ACC112 (cell line): Measurements from ENCODE around the gene DELE1.
"Not testable (repeated sequence)": the region's sequence is repeated elsewhere in the genome, so short reads cannot be mapped to it uniquely, and the experiment has no call there.

Source experiments
- H2AFZ ChIP-seq: fragments of 200-600 bp; sonication (generic); one replicate; pipeline ENCODE4 v1.6.0; 2017; ENCODE audit warnings: antibody characterized with exemption, low read length; ENCODE audit not compliant: unreplicated experiment
- H3K27ac ChIP-seq: fragments of 200-600 bp; sonication (generic); 2 replicates; pipeline ENCODE4 v1.5.1; 2014; ENCODE audit warnings: low read depth, mild to moderate bottlenecking, antibody characterized with exemption, low read length, moderate library complexity
- H3K27me3 ChIP-seq: fragments of 200-600 bp; sonication (generic); 2 replicates; pipeline ENCODE4 v1.6.1; 2014; ENCODE audit warnings: mild to moderate bottlenecking, antibody characterized with exemption, low read length, moderate library complexity, mixed read lengths; ENCODE audit not compliant: insufficient read depth
- H3K36me3 ChIP-seq: fragments of 200-600 bp; sonication (generic); 2 replicates; pipeline ENCODE4 v1.6.1; 2016; ENCODE audit warnings: mild to moderate bottlenecking, antibody characterized with exemption, low read length, moderate library complexity, mixed read lengths; ENCODE audit not compliant: insufficient read depth
- H3K4me1 ChIP-seq: fragments of 200-600 bp; sonication (generic); one replicate; pipeline ENCODE4 v1.6.1; 2016; ENCODE audit warnings: low read length, mixed read lengths; ENCODE audit not compliant: insufficient read depth, unreplicated experiment, control insufficient read depth
- H3K4me3 ChIP-seq: fragments of 200-600 bp; sonication (generic); 2 replicates; pipeline ENCODE4 v1.5.1; 2014; ENCODE audit warnings: mild to moderate bottlenecking, low read depth, low read length
- H3K79me2 ChIP-seq: fragments of 200-600 bp; sonication (generic); one replicate; pipeline ENCODE4 v1.6.0; 2016; ENCODE audit warnings: low read length; ENCODE audit not compliant: control insufficient read depth, unreplicated experiment, insufficient read depth

Gene DELE1

DNA sequence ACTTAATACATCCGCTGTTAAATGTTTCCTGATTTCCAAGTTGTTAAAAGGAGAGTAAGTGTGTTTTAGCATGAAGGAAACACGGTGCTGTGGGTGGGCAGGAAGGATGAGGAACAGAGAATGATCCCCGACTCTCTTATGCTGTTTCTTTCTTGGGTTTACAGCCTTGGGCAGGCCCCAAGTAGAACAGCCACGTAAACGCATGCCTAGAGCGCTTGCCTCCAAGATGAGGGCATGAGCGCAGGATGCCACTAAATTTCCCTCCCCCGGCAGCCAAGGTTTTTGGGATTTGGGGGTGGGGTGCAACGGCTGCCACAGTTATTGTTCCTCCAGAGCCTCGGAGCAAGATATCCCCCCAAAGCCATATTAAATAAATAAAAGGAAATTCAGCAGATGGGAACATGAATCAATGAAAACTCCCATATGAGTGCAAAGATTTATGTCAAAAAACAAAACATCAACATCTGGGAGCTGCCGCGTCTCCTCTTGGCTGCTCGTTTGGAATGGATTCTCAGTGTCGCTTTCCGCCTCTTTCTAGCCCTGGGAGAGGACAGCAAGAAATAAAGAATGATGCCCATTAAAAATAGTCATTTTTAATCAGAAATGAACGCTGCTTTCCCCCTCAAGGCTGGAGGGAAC is 10.0 kb upstream of the DELE1 start:
- Histone ChIP-seq H3K27me3 (peaks cover 22% of the 10 kb centered on the region; the same call in 1 of the 2 replicates), H3K27ac (no peak overlapping the region), H2AFZ (peak overlapping the region; percentile 72), H3K4me3 (peak overlapping the region; percentile 65), H3K79me2 (no peaks in the 10 kb centered on the region), H3K4me1 (no peaks in the 10 kb centered on the region), H3K36me3 (no peaks in the 10 kb centered on the region)

DNA sequence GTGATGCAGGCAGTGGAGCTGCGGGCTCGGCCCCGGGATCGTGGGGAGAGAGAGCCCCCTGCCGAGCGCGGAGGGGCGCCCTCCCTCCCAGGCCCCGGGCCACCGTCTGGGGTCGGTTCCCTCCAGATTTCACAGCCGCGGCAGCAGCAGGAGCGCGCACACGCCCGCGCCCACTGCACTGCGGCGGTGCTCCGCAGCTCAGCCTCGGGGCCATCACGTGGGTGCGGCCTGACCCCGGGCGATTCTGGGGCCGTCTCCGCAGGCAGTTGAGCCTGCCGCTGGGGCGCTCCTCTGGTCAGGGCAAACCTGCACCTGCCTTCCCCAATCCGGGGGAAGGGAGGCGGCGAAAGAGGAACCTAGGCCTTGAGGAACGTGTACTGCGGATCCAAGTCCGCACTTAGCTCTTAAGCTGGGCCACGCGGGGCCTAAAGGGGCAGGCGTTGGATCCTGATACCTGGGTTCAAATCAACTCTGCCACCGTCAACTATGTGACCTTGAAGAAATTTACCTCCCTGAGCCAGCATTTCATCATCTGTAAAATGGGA is 9.4 kb upstream of the DELE1 start:
- Histone ChIP-seq H3K27me3 (peaks cover 22% of the 10 kb centered on the region; the same call in 1 of the 2 replicates), H3K27ac (no peak overlapping the region), H3K4me3 (peak overlapping the region; percentile 65), H3K79me2 (no peaks in the 10 kb centered on the region), H3K36me3 (no peaks in the 10 kb centered on the region), H2AFZ (peak overlapping the region; percentile 72), H3K4me1 (no peaks in the 10 kb centered on the region)

DNA sequence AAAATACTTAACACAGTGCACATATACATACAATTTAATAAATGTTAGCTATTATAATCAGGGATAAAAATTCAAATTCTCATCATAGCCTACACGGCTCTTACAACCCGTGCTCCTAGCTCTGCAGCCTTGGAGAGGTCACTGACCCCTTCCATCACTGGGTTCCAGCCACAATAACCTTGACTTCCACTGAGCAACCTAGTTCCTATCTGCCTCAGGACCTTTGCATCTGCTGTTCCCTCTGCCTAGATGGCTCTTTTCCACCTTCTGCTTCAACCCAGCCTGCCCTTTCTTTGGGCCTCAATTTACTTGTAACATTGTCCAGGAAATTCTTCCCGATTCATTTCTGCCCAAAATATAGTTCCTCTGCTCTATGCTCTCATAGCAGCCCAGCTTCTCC is 8.9 kb upstream of the DELE1 start:
- Histone ChIP-seq H3K79me2 (no peaks in the 10 kb centered on the region), H3K4me1 (no peaks in the 10 kb centered on the region), H3K27me3 (peaks cover 22% of the 10 kb centered on the region; the same call in 1 of the 2 replicates), H2AFZ (no peak overlapping the region), H3K27ac (no peak overlapping the region), H3K36me3 (no peaks in the 10 kb centered on the region), H3K4me3 (no peak overlapping the region)

DNA sequence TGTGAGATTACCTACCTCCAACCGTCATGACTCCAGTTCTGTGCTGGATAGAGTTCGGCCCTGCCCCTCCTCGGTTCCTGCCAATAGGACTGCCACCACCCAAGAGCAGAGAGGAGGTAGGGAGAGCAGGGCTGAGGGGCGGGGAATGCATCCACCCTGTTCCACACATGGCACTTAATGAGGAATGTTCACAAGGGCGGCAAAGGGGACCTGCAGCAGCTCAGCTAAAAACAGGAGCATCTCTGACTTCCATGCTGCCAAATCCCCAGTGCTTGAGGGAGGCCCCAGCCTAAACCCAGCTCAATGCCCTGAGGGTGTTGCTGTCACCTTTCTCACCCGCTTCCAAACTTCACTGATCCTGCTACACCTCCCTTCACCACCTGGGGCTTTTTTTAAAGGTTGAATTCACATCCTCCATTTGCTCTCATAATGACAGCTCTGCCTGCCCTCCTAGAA is 7.8 kb upstream of the DELE1 start:
- Histone ChIP-seq H2AFZ (no peak overlapping the region), H3K27ac (no peak overlapping the region)

DNA sequence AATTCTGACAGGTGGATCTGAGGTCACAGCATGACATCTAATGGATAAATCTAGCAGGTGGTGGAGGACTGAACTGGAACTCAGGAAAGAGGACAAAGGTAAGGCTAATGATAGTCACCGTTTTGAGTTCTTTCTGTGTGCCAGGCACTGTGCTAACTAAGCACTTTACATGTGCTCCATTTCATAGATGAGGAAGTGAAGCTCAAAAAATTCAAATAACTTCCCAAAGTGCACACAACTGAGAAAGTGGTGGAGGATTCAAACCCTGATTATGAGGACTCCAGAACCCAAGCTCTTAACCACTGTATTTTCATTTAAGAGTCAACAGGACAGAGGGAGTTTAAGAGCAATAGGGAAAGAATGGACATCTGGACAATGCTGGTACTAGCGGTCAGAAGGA is 7.1 kb upstream of the DELE1 start:
- H2AFZ ChIP-seq: no peak overlapping the region
- H3K36me3 ChIP-seq: no peaks in the 10 kb centered on the region
- H3K27me3 ChIP-seq: peaks cover 22% of the 10 kb centered on the region; the same call in 1 of the 2 replicates
- H3K79me2 ChIP-seq: no peaks in the 10 kb centered on the region
- H3K4me1 ChIP-seq: no peaks in the 10 kb centered on the region
- H3K4me3 ChIP-seq: no peak overlapping the region
- no peak overlapping the region for H3K27ac ChIP-seq

More for the DNA sequence above, 7.8 kb upstream of the DELE1 start:
- no peaks in the 10 kb centered on the region for H3K4me1 ChIP-seq
- H3K4me3 ChIP-seq: no peak overlapping the region
- H3K27me3 ChIP-seq: peaks cover 22% of the 10 kb centered on the region; the same call in 1 of the 2 replicates
- H3K79me2 ChIP-seq: no peaks in the 10 kb centered on the region
- H3K36me3 ChIP-seq: no peaks in the 10 kb centered on the region

DNA sequence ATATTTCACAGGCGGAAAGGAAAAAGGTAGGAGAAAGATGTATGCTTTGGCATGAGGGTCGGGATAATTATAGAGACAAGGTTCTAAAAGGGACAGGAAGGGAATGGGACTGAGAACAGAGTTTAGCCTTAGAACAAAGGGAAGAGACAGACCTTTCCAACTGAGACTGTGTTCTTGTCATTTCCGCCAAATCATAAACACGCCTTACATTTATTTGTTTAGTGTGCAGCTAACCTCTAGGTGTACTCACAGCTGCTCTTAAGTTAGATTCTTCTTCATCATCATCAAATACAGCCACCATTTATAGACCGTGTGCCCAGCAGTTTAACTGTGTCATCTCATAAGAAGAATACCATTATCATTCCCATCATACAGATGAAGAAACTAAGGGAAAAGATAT is 5.9 kb upstream of the DELE1 start:
- Histone ChIP-seq H3K36me3 (no peaks in the 10 kb centered on the region), H3K27ac (no peak overlapping the region), H3K4me3 (no peak overlapping the region), H3K27me3 (peaks cover 21% of the 10 kb centered on the region; the same call in 1 of the 2 replicates), H3K79me2 (peaks cover under 1% of the 10 kb centered on the region), H2AFZ (no peak overlapping the region), H3K4me1 (no peaks in the 10 kb centered on the region)

DNA sequence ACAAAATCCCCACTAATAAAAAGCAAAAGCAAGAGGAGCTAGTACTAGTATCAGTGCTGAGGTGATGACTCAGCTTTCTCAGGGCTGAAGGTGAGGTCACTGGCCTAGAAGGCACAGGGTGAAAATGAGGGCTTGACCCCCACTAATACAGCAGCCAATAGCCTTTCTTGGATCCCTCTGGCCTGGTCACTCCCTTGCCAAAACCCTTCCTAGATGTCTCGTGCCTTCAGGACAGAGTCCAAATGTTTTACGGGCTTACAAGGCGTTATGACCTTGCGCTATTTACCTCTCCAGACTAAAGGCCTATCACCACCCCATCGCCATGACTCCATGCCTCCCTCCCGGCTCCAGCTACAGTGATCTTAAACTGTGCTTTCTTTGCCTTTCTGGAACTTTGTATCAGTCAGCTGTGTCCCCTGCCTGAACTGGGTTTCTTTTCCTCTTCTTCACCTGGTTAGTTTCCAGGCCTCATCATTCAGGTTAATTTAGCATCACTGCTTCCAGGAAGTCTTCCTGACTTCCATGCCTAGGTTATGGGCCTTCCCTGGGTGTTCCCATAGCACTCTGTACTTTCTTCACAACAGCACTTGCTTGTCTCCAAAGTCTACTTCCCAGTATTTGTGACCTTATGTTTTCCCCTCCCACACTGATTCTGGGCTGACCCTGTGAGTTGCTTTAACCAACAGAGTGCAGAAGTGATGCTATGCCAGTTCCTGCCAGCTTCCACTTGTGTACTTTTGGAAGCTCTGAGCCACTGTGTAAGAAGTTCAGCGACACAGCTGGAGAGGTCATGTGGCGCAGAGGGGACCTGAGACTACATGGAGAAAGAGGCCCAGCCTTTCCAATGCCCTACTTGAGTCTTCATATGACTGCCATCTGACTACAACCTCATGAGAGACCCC is 4.2 kb upstream of the DELE1 start:
- no peak overlapping the region for H3K27ac ChIP-seq
- H2AFZ ChIP-seq: no peak overlapping the region
- H3K36me3 ChIP-seq: no peaks in the 10 kb centered on the region
- H3K27me3 ChIP-seq: peaks cover 12% of the 10 kb centered on the region; the same call in 1 of the 2 replicates
- H3K4me1 ChIP-seq: peaks cover 3% of the 10 kb centered on the region
- H3K4me3 ChIP-seq: no peak overlapping the region
- H3K79me2 ChIP-seq: peaks cover 9% of the 10 kb centered on the region

DNA sequence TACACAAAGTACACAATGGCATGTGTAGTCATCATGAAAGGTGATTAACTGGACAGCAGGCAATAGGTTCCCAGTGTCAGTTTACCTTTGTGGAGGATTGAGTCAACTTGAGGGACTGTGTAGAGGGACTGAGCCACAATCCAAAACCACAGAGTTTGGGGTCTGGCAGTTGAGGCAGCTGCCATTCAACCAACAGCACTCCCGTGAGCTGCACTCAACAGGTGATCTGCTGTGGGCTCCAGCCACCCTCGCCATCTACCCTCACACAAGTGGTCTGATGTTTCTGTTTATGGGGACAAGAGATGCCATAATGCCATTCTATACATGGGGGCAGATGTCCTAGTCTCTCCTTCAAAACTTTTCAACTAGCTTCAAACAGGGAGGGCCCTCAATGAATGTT is 2.9 kb upstream of the DELE1 start:
- Histone ChIP-seq H3K36me3 (no peaks in the 10 kb centered on the region), H3K79me2 (peaks cover 13% of the 10 kb centered on the region), H3K27me3 (peaks cover 12% of the 10 kb centered on the region; the same call in 1 of the 2 replicates), H2AFZ (no peak overlapping the region), H3K4me1 (peaks cover 4% of the 10 kb centered on the region), H3K27ac (no peak overlapping the region), H3K4me3 (no peak overlapping the region)

DNA sequence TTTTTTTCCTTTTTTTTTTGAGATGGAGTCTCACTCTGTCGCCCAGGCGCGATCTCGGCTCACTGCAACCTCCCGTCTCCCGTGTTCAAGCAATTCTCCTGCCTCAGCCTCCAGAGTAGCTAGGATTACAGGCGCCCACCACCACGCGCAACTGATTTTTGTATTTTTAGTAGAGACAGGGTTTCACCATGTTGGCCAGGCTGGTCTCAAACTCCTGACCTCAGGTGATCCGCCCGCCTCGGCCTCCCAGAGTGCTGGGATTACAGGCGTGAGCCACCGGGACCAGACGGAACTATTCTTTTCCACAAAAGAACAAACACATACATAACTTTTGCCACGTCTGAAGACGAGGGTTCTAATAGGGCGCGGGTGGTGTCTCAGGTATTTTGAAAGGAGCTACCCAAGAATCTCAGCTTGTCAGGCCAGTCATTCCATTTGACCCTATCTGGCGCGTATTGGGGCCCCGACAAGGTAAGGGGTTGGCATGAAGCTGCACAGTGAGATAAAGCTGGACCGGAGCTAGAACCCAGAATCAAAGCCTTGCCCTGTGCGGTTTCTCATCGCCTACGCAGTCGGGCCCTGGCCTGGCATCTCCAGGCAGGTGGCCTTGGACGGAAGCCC is 734 bp upstream of the DELE1 start:
- H2AFZ ChIP-seq: peak overlapping the region; percentile 74
- not testable (repeated sequence) for H3K4me1 ChIP-seq, H3K27me3 ChIP-seq
- peak overlapping the region; percentile 88 for H3K4me3 ChIP-seq
- peaks cover 10% of the 10 kb centered on the region for H3K36me3 ChIP-seq
- H3K27ac ChIP-seq: peak overlapping the region; percentile 92
- H3K79me2 ChIP-seq: peaks cover 13% of the 10 kb centered on the region

DNA sequence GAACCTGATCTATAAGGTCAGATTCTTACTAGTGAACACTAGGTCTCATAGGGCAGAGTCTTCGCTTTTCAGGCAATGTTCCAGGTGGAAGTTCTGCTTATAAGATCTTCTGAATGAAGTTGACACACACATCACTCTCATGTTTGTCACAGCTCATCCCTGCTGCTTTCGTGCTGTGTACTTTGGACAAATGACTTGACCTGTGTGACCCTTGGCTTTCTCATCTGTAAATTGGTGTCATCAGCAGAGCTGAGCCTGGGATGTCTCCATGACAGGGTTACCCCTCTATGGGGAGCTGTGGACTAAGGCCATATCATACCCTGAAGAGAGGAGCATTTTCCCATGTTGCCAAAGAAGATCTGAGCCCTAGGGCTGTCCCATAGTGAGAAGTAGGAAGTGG is 2.8 kb downstream of the DELE1 start:
- H3K27me3 ChIP-seq: no peaks in the 10 kb centered on the region
- no peak overlapping the region for H3K4me3 ChIP-seq
- peaks cover 27% of the 10 kb centered on the region for H3K36me3 ChIP-seq
- peaks cover 13% of the 10 kb centered on the region for H3K79me2 ChIP-seq
- H2AFZ ChIP-seq: no peak overlapping the region
- peaks cover 4% of the 10 kb centered on the region for H3K4me1 ChIP-seq
- H3K27ac ChIP-seq: no peak overlapping the region
